PC-9 (cell line): ENCODE results near the gene RASSF9.

Experiments
- EZH2 ChIP-seq: fragments of 200-600 bp; sonication (generic); IDR thresholded peaks from 2 replicates; pipeline ENCODE4 v1.8.0; 2017; ENCODE audit warnings: antibody characterized with exemption, low read depth
- TF ChIP-seq, protein P1 (sequence below): fragments of 200-600 bp; sonication (generic); conservative IDR thresholded peaks from 2 replicates; pipeline ENCODE4 v1.6.1; 2017; ENCODE audit warnings: mixed run types, antibody characterized with exemption, mild to moderate bottlenecking, moderate library complexity

DNA sequence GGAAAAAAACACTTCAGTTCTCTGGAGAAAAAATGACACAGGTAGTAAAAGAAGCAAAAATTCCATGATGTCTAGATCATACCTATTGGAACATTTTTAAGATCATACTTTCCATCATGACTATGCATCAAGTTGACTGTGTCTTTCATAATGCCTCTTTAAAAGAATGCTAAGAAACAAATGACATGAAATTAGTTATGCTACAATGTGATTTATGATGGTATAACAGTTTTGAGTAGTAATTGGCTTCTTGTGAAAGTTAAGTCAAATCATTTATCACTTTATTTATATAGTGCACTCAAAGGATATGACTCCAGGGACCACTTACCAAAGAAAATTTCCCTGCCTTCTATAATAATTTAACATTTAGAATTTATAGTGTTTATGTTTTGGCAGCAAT lies 28.5 kb downstream of the RASSF9 start:
- TF ChIP-seq, protein P1, sequence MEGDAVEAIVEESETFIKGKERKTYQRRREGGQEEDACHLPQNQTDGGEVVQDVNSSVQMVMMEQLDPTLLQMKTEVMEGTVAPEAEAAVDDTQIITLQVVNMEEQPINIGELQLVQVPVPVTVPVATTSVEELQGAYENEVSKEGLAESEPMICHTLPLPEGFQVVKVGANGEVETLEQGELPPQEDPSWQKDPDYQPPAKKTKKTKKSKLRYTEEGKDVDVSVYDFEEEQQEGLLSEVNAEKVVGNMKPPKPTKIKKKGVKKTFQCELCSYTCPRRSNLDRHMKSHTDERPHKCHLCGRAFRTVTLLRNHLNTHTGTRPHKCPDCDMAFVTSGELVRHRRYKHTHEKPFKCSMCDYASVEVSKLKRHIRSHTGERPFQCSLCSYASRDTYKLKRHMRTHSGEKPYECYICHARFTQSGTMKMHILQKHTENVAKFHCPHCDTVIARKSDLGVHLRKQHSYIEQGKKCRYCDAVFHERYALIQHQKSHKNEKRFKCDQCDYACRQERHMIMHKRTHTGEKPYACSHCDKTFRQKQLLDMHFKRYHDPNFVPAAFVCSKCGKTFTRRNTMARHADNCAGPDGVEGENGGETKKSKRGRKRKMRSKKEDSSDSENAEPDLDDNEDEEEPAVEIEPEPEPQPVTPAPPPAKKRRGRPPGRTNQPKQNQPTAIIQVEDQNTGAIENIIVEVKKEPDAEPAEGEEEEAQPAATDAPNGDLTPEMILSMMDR = no peak
- TF ChIP-seq EZH2 = no peak
